ENCODE data around the gene PARP4. TPM values are rescaled to one million over a fixed set of nuclear protein-coding genes. Genes with fewer than 3 reads are reported as not detected.
A peak's percentile ranks its signal among the peaks of the same experiment; 100 is the strongest.
"Not testable (repeated sequence)": the region's sequence is repeated elsewhere in the genome, so short reads cannot be mapped to it uniquely, and the experiment has no call there.

Gene PARP4
- total RNA-seq (10 to 100 TPM; 39.5 to 92.2 (median 71.8) TPM), polyA plus RNA-seq (10 to 100 TPM; 19.8 to 43.5 (median 21.6) TPM)
- long read RNA-seq, donor 1, partial matches to known transcripts = 12 of 12 reads
- long read RNA-seq, donor 1, other reads (novel, unspliced or antisense) = 0 of 12 reads
- long read RNA-seq, donor 2, full-length matches to known transcripts = 3 of 23 reads
- long read RNA-seq, donor 2, partial matches to known transcripts = 20 of 23 reads
- long read RNA-seq, donor 2, other reads (novel, unspliced or antisense) = 0 of 23 reads
- long read RNA-seq, donor 3, full-length matches to known transcripts = 1 of 20 reads
- long read RNA-seq, donor 3, partial matches to known transcripts = 19 of 20 reads
- long read RNA-seq, donor 3, other reads (novel, unspliced or antisense) = 0 of 20 reads
- long read RNA-seq, donor 4, full-length matches to known transcripts = 1 of 15 reads
- long read RNA-seq, donor 4, partial matches to known transcripts = 14 of 15 reads
- long read RNA-seq, donor 4, other reads (novel, unspliced or antisense) = 0 of 15 reads
- long read RNA-seq, donor 5, full-length matches to known transcripts = 60 of 81 reads
- long read RNA-seq, donor 5, partial matches to known transcripts = 6 of 81 reads
- long read RNA-seq, donor 5, other reads (novel, unspliced or antisense) = 15 of 81 reads
- long read RNA-seq, donor 6, partial matches to known transcripts = 12 of 14 reads
- long read RNA-seq, donor 6, other reads (novel, unspliced or antisense) = 2 of 14 reads
- long read RNA-seq, donor 7, partial matches to known transcripts = 5 of 5 reads
- long read RNA-seq, donor 7, other reads (novel, unspliced or antisense) = 0 of 5 reads
- long read RNA-seq, donor 8, full-length matches to known transcripts = 2 of 13 reads
- long read RNA-seq, donor 8, partial matches to known transcripts = 11 of 13 reads
- long read RNA-seq, donor 8, other reads (novel, unspliced or antisense) = 0 of 13 reads
- long read RNA-seq, donor 9, partial matches to known transcripts = 15 of 15 reads
- long read RNA-seq, donor 9, other reads (novel, unspliced or antisense) = 0 of 15 reads
- long read RNA-seq, donor 10, full-length matches to known transcripts = 1 of 1 reads
- long read RNA-seq, donor 10, partial matches to known transcripts = 0 of 1 reads
- long read RNA-seq, donor 10, other reads (novel, unspliced or antisense) = 0 of 1 reads

- DNase-seq = peak; percentile 76 to 85 (median 80)
- Histone ChIP-seq H3K4me1 (replicated peaks in 1 of 2) (peaks cover 9 to 31% of the 10 kb centered on the region in 2 donors), H3K9me3 (replicated peaks in 1 of 3) (no peaks in the 10 kb centered on the region), H3K4me3 (peak within 1 kb of the TSS; percentile 61 to 96 (median 72)), H3K36me3 (replicated peaks in 1 of 2) (no peaks in the 10 kb centered on the region), H3K27me3 (no peaks in the 10 kb centered on the region), H3K27ac (peak within 1 kb of the TSS; percentile 92 to 99 (median 96))
- intact Hi-C loops (cut with DNase I) = no loop called here
- WGBS, 4 donors = 0 to 1% (median 0%) methylated on average over 27 to 63 of the region's 63 CpGs
- TF ChIP-seq POLR2A (IDR thresholded peaks at IDR 0.05) (peak; percentile 35 to 91), CTCF (IDR thresholded peaks at IDR 0.05) (no peak)
Measured at GRCh38 chr13:24512197-24512907, at the start of gene PARP4. Gene PARP4, minus strand, starts transcription at chr13:24512778. Its CDS starts 9,002 bp downstream, at chr13:24503776.

- H3K27ac ChIP-seq; H3K4me1 ChIP-seq (replicated peaks in 1 of 2); DNase-seq; intact Hi-C loops (cut with DNase I); H3K9me3 ChIP-seq (replicated peaks in 1 of 3); H3K27me3 ChIP-seq; H3K36me3 ChIP-seq (replicated peaks in 1 of 2); H3K4me3 ChIP-seq: not testable (repeated sequence)
- 92 to 96% (median 94%) methylated on average over 17 to 34 of the region's 34 CpGs for whole genome bisulfite sequencing, 4 donors
Measured at GRCh38 chr13:24560579-24561187, 48.1 kb upstream of the PARP4 start.

GRCh38 chr13:24559431-24560218 lies 47.0 kb upstream of the PARP4 start:
- intact Hi-C loops (cut with DNase I); H3K4me1 ChIP-seq (replicated peaks in 1 of 2); H3K9me3 ChIP-seq (replicated peaks in 1 of 3); DNase-seq; H3K36me3 ChIP-seq (replicated peaks in 1 of 2); H3K4me3 ChIP-seq; H3K27ac ChIP-seq; H3K27me3 ChIP-seq: not testable (repeated sequence)
- WGBS, 4 donors = 80 to 86% (median 81%) methylated on average over 9 to 15 of the region's 15 CpGs

- H3K9me3 ChIP-seq (replicated peaks in 1 of 3) = no peaks in the 10 kb centered on the region
- intact Hi-C loops (cut with DNase I) = no loop called here
- no peak for TF ChIP-seq POLR2A (IDR thresholded peaks at IDR 0.05)
- TF ChIP-seq CTCF (IDR thresholded peaks at IDR 0.05) = no peak
- H3K36me3 ChIP-seq (replicated peaks in 1 of 2) = no peaks in the 10 kb centered on the region
- H3K4me1 ChIP-seq (replicated peaks in 1 of 2) = no peaks in the 10 kb centered on the region
- H3K27me3 ChIP-seq = no peaks in the 10 kb centered on the region
- no peak for DNase-seq
- WGBS, 4 donors = 65 to 80% (median 70%) methylated on average over 5 of the region's 5 CpGs
- H3K27ac ChIP-seq = no peak overlapping the region
- H3K4me3 ChIP-seq = no peak overlapping the region
Measured at GRCh38 chr13:24557081-24557480, 44.5 kb upstream of the PARP4 start.

- WGBS, 4 donors = 81 to 100% (median 86%) methylated on average over 1 to 5 of the region's 5 CpGs; no CpG with 5 or more reads in 1 of the 4 donors
- H3K27me3 ChIP-seq; DNase-seq; H3K4me3 ChIP-seq; H3K36me3 ChIP-seq (replicated peaks in 1 of 2); H3K4me1 ChIP-seq (replicated peaks in 1 of 2); intact Hi-C loops (cut with DNase I); H3K9me3 ChIP-seq (replicated peaks in 1 of 3); H3K27ac ChIP-seq: not testable (repeated sequence)
Measured at GRCh38 chr13:24553892-24554291, 41.3 kb upstream of the PARP4 start.

GRCh38 chr13:24541476-24542352 lies 29.1 kb upstream of the PARP4 start:
- H3K27ac ChIP-seq; H3K4me1 ChIP-seq (replicated peaks in 1 of 2); H3K27me3 ChIP-seq; H3K36me3 ChIP-seq (replicated peaks in 1 of 2); intact Hi-C loops (cut with DNase I); H3K9me3 ChIP-seq (replicated peaks in 1 of 3): not testable (repeated sequence)
- peak overlapping the region in 3 of 4 donors; percentile 25 to 62 (median 26) for H3K4me3 ChIP-seq
- peak in 6 of 7 donors; percentile 42 to 64 (median 55) for DNase-seq
- 2 to 4% (median 4%) methylated on average over 20 to 69 of the region's 73 CpGs for WGBS, 4 donors

Data from adrenal gland (tissue), 19 donors.